AG20443 (cell line): ENCODE measurements around the gene C21orf58.
"Not testable (repeated sequence)": the region's sequence is repeated elsewhere in the genome, so short reads cannot be mapped to it uniquely, and the experiment has no call there.

Source experiments
- DNase-seq: peaks from one replicate; pipeline ENCODE4 v3.0.0; 2012; ENCODE audit warnings: low spot score, mixed read lengths

Gene C21orf58

DNA sequence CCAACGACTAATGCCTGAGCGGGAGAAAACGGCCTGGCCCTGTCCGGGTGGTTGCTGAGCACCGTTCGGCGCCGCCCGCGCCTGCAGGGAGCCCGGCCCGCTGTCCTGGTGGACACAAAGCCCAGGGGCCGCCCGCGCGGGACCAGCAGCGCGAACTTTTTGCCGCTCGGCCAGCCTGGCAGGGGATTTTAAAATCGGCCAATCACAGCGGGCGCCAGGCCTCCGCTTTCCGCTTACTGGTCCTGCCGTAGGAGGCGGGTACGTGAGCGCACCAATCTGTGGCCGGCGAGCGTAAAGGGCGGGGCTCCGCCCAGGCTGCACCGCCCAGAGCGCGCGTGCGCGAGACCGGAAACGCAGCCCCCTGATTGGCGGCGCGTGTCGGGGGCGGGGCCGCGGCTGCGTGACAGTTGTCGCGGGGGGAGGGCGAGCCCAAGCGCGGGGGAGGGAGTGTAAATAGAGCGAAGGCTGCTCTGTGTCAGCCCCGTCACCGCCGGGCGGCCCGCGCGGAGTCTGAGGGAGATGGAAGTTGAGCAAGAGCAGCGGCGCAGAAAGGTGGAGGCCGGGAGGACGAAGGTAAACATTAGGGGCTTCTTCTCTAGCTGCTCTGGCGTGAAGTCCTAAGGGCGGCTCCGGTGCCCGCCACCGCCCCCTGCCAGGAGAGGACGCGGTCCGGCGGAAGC, at the start of gene C21orf58, which contains the start of gene PCNT:
Gene C21orf58, minus strand, starts transcription at position 161 of the 680 bp plus-strand sequence. CDS start 1,132 bp downstream, outside the sequence.
Gene PCNT, plus strand, starts transcription at position 447 of the 680 bp plus-strand sequence. Its CDS starts 73 bp downstream, at position 520.
- DNase-seq: peak; percentile 100

DNA sequence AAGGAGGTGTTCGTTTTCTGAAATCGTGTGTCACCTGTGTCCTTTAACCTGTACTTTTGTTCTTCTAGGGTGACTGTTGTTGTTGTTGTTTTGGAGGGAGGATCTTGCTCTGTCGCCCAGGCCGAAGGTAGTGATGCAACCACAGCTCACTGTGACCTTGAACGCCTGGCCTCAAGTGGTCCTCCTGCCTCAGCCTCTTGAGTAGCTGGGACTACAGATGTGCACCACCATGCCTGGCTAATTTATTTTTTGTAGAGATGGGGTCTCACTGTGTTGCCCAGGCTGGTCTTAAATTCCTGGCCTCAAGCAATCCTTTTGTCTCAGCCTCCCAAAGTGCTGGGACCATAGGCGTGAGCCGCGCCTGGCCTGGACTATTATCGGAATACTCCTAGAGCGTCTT, 49.3 kb upstream of the C21orf58 start:
- DNase-seq: not testable (repeated sequence)

DNA sequence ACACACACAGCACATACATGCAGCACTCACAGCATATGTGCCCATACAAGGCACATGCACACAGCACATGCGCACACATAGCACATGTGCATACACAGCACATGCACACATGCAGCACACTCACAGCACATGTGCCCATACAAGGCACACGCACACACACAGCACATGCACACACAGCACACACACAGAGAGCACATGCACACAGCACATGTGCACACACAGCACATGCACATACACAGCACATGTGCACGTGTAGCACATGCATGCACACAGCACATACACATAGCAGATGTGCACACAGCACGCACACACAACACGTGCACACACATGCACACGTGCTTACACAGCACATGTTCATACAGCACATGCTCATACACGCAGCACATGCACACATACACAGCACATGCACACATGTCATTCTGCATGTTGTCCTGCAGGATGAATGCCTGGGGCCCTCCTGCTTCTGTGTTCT, 48.4 kb upstream of the C21orf58 start:
- DNase-seq: no peak

DNA sequence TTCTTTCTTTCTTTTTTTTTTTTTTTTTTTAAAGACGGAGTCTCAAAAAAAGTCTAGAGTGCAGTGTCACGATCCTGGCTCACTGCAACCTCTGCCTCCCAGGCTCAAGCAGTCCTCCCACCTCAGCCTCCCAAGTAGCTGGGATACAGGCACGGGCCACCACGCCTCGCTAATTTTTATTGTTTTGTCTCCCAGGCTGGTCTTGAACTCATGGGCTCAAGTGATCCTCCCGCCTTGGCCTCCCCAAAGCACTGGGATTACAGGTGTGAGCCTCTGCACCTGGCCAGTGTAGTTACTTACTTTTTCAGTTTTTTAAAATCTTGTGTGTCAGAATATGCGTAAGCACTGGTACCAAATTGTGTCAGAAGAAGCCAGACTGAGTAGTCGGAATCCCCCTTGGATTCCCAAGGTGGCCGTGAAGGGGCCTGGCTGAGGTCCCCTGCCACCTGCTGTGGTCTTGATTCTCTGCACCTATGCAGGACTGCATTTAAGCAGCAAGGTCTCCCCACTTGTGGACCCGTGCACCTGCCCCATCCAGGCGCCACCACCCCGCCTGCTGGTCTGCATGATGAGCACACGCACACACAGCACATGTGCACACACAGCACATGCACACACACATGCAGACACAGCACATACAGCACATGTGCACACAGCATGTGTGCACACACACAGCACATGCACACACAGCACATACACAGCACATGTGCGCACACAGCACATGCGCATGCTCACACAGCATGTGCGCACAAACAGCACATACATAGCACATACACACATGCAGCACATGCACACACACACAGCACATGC, 47.7 kb upstream of the C21orf58 start:
- no peak for DNase-seq

DNA sequence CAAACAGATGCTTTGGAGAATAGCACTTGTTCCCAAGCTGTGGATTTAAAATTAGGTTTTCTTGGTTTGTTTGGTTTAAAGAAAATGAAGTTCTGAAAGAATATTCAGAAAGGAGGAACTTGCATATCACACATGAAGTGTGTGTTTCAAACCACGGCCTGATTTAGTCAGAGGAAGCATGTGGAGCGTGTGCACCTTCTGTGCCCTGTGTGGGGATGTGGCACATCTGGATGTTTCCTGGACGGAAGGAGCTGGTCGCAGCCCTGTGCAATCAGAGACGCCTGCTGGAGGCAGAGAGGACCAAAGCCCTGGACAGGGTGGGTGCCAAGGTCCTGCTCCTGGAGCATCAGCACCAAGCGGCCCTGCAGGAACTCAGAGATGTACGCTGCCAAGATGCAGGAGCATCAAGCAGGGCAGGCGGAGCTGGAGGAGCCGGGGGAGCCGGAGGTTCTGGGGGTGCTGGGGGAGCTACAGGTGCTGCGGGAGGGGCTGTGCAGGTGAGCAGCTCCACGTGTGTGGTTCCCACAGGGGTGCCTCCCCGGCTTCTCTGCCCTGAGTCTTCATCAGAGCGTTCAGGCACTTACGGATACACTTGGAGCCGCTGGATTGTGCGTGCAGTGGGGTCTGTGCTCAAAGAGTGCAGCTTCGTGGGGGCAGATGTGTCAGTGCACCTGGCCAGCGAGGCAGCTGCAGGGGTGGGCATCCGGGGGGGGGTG, 46.0 kb upstream of the C21orf58 start:
- DNase-seq: no peak

DNA sequence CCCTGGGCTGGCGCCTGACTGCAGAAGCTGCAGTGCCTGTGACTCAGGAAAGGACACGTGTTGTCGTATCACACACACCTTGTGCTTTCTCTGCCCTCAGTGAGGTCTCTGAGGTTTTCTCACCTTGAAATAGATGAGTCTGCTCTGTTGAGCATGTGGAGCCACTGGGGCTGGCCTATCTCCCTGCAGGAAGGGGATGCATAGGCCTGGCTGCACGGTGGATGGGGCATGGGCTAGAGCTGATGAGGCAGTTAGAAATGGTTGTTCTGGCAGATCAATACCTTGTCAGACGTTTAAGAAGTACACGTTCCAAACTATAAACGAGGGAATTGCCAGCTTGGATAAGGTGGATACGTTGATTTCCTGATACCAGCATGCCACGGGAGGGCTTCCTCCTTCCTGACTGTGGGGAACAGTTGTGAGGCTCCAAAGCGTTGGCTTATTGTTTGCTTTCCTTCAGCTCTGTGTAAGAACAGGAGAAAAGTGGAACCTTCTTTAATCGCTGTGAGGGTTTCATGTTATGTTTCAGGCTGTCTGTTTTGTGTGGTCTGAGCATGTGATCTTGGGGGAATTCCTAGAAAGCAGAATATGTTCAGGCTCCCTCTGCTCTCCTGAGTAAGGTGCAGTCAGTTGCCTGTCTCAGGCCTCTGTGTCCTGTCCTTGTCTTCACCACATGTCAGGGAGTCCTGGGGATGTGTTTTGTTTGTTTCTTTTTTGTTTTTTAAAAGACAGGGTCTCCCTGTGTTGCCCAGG, 45.0 kb upstream of the C21orf58 start:
- no peak for DNase-seq

DNA sequence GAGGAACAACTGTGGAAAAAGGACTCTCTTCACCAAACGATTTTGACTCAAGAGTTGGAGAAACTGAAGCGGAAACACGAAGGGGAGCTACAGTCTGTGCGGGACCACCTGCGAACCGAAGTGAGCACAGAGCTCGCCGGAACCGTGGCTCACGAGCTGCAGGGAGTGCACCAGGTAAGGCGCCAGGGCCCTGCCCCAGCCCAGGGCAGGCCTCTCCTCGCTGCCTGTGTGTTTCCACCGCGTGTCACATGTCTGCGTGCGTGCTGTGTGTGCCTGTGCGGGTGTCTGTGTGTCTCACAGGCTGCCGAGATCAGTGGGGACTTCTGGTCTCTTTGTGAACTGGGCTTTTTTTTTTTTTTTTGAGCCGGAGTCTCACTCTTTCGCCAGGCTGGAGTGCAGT, 43.3 kb upstream of the C21orf58 start:
- no peak for DNase-seq

DNA sequence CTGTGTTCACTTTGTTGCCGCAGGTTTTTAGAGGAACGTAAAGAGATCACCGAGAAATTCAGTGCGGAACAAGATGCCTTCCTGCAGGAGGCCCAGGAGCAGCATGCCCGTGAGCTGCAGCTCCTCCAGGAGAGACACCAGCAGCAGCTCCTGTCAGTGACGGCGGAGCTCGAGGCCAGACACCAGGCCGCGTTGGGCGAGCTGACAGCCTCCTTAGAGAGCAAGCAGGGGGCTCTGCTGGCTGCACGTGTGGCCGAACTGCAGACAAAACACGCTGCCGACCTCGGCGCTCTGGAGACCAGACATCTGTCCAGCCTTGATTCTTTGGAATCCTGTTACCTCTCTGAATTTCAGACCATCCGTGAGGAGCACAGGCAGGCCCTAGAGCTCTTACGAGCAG, 42.9 kb upstream of the C21orf58 start:
- no peak for DNase-seq

DNA sequence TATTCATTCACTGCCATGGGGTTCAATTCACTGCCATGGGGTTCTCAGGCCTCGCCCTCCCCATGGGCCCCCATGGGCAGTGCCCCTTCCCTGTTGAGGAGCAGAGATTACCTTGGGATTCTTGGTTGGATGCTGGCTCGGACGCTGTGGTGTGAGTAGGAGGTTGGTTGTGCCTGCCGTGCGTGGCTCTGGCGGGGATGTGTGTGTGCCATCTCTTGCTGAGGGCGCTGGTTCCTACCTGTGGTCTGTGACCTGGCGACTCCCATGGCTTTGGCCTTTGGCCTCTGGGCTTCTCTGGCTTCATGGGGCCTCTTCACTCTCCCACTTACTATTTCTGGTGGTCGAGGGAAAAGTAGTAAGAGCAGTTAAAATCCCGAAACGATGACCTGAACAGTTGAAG, 42.4 kb upstream of the C21orf58 start:
- DNase-seq: no peak

DNA sequence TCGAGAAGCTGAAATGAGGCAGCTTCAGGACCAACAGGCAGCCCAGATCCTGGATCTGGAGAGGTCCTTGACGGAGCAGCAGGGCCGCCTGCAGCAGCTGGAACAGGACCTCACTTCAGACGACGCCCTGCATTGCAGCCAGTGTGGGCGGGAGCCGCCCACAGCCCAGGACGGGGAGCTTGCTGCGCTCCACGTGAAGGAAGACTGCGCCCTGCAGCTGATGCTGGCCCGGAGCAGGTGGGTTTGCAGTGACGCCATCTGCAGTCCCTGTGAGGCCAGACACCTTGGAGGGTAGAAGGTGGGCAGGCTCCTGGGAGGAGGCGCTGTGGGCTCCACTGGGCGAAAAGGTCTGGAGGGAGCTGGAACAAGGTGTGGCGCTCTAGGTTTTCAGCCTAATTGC, 40.0 kb upstream of the C21orf58 start:
- DNase-seq: no peak

DNA sequence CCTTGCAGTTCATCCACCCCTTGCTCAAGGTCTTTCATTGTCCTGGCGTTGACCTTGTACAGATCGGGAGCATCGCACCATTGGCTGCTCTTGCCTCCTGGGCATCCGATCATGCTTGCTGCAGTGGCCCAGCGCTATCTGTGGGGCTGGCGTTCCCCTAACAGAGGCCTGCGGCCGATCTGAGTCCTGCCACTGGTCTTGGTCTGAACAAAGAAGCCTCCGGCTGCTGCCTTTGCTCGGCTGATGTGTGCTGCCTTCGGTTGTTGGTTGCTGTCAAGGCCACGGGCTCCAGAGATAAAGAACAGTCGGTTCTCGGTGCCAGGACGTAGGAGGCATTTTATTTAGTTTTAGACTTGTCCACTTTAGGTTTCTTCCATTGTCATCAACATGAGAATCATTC, 39.3 kb upstream of the C21orf58 start:
- no peak for DNase-seq

DNA sequence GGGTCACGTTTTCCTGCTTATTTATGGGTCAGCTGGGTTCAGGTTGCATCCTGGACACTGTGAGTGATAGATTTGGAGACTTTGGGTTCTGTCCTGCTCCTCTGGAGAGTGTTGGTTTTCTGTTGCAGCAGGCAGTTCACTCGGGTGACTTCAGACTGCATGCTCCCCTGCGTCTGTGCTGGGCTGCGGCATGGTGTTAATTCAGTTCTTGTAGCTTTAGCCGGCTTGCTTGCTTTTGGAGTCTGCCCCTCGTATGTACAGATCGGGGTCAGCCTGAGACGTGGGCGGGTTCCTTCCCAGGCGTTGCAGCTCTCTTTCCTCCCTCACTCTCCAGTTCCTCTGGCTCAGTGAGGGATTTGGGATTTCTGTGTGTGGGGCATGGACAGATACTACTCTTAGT, 38.3 kb upstream of the C21orf58 start:
- no peak for DNase-seq

DNA sequence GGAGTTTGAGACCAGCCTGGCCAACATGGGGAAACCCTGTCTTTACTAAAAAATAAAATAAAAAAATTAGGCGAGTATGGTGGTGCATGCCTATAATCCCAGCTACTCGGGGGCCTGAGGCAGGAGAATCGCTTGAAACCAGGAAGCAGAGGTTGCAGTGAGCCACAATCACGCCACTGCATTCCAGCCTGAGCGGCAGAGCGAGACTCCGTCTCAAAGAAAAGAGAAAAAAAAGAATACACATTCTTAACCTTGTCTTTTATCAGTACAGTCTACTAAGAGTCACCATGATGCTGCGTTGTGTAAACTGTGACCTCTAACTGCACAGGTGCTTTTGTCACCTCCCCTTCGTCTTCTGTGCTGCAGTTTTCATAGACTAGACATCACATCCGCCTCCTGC, 37.5 kb upstream of the C21orf58 start:
- DNase-seq: no peak

DNA sequence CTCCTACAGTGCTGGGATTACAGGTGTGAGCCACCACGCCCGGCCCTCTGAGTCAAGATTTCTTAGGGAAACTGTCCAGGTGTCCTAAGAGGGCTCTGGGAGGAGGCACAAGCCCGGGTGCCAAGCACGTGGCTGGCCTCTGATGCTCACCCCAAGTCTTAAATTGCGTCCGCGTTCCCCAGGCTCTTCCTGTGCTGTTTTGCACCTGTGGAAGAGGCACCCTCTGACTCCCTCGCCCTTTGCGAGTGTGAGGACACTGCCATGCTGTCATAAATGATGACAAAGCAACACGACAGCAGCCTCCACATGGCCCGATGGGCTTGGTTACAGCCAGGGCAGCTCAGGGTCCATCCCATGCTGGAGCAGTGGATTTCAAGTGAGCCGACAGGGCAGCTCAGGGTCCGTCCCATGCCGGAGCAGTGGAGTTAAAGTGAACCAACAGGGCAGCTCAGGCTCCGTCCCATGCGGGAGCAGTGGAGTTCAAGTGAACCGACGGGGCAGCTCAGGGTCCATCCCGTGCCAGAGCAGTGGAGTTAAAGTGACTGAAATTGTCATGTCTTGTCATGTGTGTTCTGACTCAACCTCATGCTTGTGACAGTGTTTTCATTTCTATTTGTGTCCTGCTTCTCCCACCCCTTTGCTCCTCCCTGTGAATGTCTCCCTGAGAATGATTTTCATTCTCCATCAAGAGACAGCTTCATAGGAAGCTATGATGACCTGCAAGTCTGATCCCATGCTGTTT, 34.2 kb upstream of the C21orf58 start:
- no peak for DNase-seq

DNA sequence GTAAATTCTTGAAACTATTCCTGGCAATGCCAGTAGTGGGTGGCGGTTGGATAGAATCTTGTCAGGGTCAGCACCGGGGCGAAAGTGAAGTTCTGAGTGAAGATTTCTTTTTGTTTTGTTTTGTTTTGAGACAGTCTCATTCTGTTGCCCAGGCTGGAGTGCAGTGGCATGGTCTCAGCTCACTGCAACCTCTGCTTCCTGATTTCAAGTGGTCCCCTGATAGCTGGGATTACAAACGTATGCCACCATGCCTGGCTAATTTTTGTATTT, 33.6 kb upstream of the C21orf58 start:
- DNase-seq: no peak

DNA sequence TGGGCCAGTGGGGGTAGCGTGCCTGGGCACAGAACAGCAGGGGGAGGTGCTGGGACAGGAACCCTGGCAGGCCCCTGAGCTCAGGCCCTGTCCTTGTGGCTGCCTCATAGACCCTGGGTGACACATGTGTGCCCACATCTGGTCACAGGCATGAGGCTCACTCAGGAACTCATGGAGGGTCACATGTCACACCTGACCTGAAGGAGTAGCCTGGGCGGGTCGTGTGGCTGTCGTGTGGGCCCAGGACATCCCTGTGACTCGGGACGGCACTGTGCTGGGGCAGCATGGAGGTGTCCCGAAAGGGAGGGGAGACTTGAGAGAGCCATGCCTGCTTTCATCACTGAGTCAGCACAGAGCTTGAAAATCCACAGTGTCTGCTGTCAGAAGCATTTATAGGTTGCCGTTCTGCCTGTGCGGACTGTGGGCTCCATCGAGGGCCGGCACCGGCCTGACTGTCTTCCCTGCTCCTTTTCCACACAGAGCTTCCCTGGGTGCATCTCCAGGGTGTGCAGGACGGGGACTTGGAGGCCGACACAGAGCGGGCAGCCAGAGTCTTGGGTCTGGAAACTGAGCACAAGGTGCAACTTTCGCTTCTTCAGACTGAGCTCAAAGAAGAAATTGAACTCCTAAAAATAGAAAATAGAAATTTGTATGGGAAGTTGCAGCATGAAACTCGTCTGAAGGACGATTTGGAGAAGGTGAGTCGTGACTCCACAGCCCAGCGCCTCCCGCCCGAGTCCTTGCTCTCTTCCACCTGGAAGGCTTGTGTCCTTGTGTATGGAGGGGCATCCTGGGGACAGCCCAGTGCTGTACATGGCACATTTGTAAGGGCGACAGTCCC, 33.0 kb upstream of the C21orf58 start:
- no peak for DNase-seq

DNA sequence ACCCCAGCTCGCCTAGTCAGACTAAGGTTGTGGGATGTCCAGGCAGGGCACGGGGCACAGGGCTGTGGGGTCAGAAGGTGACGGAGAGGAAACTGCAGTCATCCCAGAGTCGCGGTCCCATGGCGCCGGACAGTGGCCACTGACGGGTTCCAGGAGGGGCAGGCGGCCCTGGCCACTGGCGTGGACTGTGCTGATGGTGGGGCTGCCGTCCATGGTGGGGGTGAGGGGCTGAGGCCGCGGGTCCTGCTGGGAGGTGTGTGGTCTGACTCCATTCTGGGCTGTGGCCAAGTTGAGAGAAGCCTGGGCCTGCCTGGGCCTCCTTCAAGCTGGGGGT, 32.3 kb upstream of the C21orf58 start:
- no peak for DNase-seq

DNA sequence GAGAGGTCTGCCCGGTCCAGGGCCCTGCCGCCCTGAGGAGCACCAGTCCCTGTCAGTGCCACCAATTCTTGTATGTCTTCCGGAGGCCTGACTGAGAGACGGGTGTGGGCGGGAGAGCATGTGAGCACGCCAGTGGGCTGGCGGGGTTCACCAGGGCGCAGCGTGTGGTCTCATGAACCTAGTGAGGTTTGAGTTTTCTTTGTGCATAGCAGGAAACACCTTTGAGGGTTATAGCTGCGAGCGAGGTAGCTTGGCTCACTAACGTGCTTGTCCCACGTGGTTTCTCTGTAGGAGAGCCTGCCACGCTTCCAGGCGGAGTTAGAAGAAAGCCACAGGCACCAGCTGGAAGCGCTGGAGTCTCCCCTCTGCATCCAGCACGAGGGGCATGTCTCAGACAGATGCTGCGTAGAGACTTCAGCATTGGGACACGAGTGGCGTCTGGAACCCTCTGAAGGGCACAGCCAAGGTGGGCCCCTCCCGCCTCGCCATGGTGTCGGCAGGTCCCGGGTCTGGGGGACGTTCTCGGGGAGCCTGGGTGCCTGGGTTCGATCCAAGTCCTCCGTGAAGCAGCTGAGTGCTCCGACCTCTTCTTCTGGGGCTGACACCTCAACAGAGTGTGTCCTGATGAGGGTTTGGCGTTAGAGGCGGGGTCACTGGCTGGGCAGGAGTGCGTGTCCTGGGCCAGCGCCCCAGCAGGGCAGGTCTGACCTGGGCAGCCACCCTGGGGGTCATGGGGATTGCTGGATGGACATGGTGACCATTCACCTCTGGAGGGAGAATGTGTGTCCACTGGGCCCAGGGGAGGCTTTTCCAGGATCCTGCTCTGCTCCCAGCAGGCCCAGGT, 31.7 kb upstream of the C21orf58 start:
- no peak for DNase-seq

DNA sequence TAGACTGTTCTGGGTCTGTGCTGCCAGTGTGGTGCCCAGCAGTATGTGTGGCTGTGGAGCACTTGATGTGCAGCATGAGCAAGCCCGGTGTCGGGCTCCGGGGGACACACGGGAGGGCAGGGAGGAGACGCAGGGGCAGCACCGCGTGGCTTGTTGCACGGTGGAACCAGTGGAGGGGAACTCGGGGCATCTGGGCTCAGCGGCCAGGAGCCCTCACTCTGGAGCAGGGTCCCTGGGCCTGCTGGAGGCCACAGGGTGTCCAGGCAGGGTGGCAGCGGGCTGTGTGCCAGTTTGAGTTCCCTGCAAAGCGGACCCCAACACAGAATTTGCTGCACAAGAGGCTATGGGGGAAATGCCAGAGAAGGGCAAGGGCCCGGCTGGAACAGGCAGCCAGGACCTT, 30.8 kb upstream of the C21orf58 start:
- DNase-seq: no peak

DNA sequence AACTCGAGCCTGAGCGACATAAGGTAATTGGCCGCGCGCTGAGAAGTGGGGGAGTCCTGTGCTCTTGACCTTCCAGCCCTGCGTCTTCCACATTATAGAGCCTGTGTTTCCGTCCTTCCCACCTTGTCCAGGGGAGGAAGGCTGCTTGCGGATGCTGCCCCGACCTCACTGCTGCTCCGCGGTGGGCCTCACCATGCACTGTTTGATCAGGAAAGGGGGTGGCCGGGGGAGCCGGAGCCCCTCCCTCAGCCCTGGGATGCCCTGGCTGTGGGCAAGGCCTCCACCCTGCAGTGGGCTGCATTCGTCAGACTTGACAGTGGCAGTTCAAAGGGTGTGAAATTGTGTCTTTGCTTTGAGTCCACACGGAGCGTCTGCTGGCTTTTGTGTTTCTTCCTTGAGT, 30.4 kb upstream of the C21orf58 start:
- no peak for DNase-seq
